Tibial nerve (tissue), 3 donors: ENCODE data around the gene FBXL17.

Experiments used
- POLR2A ChIP-seq, 2 donors: fragments of 450-650 bp; IDR thresholded peaks; one replicate each; pipeline ENCODE4 v1.6.1; 2017; ENCODE audit warnings: antibody characterized with exemption in 2 of 2, mild to moderate bottlenecking in 2 of 2, moderate library complexity in 2 of 2
- TF ChIP-seq, protein P1 (sequence below), 5 experiments: fragments of 200-600 bp in 3 of 5; fragments of 450-650 bp in 2 of 5; sonication (generic) in 3 of 5; IDR thresholded peaks; one replicate each; pipeline ENCODE4 v1.5.1; 2016 to 2019; ENCODE audit warnings: antibody characterized with exemption in 5 of 5, mild to moderate bottlenecking in 3 of 5, moderate library complexity in 2 of 5

DNA sequence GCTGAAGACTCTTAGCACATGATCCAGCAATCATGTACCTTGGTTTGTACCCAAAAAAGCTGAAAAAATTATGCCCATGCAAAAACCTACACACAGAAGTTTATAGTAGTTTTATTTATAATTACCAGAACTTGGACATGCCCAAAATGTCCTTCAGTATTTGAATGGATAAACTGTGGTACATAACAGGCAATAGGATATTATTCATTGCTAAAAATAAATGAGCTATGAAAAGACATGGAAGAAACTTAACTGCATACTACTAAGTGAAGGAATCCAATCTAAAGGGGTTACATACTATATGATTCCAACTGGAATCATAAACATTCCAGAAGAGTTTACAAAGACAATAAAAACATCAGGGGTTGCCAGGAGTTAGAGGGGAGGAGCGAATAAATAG lies 25.6 kb downstream of the FBXL17 start:
- TF ChIP-seq, protein P1, sequence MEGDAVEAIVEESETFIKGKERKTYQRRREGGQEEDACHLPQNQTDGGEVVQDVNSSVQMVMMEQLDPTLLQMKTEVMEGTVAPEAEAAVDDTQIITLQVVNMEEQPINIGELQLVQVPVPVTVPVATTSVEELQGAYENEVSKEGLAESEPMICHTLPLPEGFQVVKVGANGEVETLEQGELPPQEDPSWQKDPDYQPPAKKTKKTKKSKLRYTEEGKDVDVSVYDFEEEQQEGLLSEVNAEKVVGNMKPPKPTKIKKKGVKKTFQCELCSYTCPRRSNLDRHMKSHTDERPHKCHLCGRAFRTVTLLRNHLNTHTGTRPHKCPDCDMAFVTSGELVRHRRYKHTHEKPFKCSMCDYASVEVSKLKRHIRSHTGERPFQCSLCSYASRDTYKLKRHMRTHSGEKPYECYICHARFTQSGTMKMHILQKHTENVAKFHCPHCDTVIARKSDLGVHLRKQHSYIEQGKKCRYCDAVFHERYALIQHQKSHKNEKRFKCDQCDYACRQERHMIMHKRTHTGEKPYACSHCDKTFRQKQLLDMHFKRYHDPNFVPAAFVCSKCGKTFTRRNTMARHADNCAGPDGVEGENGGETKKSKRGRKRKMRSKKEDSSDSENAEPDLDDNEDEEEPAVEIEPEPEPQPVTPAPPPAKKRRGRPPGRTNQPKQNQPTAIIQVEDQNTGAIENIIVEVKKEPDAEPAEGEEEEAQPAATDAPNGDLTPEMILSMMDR (IDR thresholded peaks at IDR 0.05) = no peak
- no peak for TF ChIP-seq POLR2A (IDR thresholded peaks at IDR 0.05)
